Tibial nerve (tissue), 4 donors: ENCODE data around the gene G3BP2.

ENCODE experiments used
- CTCF ChIP-seq, 5 experiments: fragments of 200-600 bp in 3 of 5; fragments of 450-650 bp in 2 of 5; sonication (generic) in 3 of 5; IDR thresholded peaks; one replicate each; pipeline ENCODE4 v1.5.1; 2016 to 2019; ENCODE audit warnings: antibody characterized with exemption in 5 of 5, mild to moderate bottlenecking in 3 of 5, moderate library complexity in 2 of 5
- EP300 ChIP-seq, 2 donors: sonication (generic); formaldehyde crosslinking; IDR thresholded peaks; one replicate each; pipeline ENCODE4 v1.6.1; 2017; ENCODE audit warnings: antibody characterized with exemption in 2 of 2, mild to moderate bottlenecking in 1 of 2
- POLR2A ChIP-seq, 2 donors: fragments of 450-650 bp; IDR thresholded peaks; one replicate each; pipeline ENCODE4 v1.6.1; 2017; ENCODE audit warnings: antibody characterized with exemption in 2 of 2, mild to moderate bottlenecking in 2 of 2, moderate library complexity in 2 of 2

GRCh38 chr4:75708218-75708691 is 35.0 kb upstream of the G3BP2 start:
- TF ChIP-seq POLR2A (IDR thresholded peaks at IDR 0.05) = no peak
- TF ChIP-seq CTCF (IDR thresholded peaks at IDR 0.05) = peak in 1 of 5 experiments; percentile 10
- no peak for TF ChIP-seq EP300 (IDR thresholded peaks at IDR 0.05)
